NCI-H2227 (cell line): ENCODE results near the gene ADAMTS4.

ENCODE experiments used
- DNase-seq: peaks from one replicate; lab custom pipeline; 2025; ENCODE audit not compliant: unreplicated experiment; lab: John Stamatoyannopoulos, UW

Gene ADAMTS4

GRCh38 chr1:161175771-161176453 lies 22.9 kb downstream of the ADAMTS4 start:
- DNase-seq = no peak

DNA sequence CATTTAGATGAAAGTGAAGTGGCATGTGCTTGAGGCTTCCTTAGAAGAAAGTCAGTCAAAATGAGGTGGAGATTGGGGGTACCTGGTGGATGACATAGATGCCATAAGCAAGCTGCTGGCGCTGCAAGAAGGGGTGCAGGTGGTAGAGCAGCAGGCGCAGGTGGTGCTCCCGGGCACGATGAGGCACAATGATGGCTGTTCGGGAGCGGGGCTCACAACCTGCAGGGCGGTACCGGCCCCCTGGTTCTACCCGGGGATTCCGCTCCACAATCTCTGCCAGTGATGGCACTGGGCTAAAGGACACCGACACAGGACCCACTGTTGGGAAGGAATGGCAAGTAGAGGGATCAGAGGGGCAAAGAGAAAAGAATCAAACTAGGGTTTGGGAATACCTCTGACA lies 23.9 kb downstream of the ADAMTS4 start:
- no peak for DNase-seq

GRCh38 chr1:161173711-161174110 lies 25.1 kb downstream of the ADAMTS4 start:
- DNase-seq = no peak

- DNase-seq = no peak
Observed at GRCh38 chr1:161172776-161173376, 26.0 kb downstream of the ADAMTS4 start.

DNA sequence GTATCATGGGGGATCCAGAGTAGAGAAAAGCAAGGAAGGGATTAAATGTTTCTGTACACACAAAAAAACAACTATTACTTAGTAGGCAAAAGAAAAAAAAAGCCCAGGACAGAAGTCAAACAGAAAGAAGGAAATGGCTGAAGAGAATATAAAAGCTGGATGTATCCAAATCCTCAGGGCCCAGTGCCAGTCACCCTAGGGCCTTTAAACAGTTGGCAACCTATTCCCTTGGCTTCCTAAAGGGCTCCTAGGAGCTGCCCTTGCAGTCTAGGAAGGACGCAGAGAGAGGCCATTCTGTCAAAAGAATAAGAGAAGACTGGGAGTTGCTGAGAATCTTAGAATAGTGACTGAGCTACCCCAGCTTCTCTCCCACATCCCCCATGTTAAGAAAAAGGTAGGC lies 26.5 kb downstream of the ADAMTS4 start:
- DNase-seq = no peak

DNA sequence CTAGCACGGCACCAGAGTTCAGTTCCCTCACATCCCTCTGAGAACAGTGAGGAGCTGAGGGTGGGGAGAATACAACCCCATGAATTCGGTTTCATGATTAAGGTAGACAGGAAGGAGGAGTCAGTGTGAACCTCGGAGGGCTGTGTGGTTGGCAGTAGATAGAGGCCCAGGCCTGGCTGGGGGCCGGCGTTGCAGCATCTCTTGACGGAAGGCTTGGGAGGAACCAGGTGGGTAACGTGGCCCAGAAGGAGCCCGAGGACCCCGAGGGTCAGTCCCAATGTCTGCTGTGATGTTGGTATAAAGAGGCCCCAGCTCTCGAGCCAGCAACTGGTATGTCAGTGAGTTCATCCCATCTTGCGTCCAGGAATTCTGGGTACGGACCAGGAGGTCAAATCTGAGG lies 27.2 kb downstream of the ADAMTS4 start:
- no peak for DNase-seq

DNA sequence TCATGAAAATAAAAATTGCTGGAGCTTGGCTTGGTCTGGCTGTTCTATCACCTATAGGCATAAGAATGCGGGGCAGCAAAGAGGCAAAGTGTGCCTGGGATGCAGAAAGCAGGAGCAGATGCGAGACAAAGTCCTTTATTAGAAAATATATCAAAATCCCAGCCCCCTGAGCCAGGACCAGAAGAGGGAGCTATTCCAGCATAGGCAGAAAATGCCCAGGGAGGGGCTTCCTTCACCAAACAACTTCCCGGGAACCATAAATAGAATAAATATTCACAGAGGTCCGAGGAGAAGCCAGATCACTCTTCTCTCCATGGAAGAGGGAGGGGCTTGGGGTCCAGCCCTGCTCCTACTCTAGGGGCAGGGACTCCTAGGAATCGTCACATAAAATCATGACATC lies 27.7 kb downstream of the ADAMTS4 start:
- DNase-seq = no peak

GRCh38 chr1:161168906-161169305 lies 29.9 kb downstream of the ADAMTS4 start:
- no peak for DNase-seq

GRCh38 chr1:161166669-161167548 lies 31.9 kb downstream of the ADAMTS4 start:
- DNase-seq = peak; percentile 43

- DNase-seq = peak; percentile 97
Observed at GRCh38 chr1:161165742-161166668, 32.8 kb downstream of the ADAMTS4 start, which contains the start of gene PPOX. TSS of gene PPOX (plus strand) at chr1:161166426. CDS start at chr1:161166848, 422 bp downstream.

GRCh38 chr1:161164901-161165610 lies 33.8 kb downstream of the ADAMTS4 start:
- no peak for DNase-seq

DNA sequence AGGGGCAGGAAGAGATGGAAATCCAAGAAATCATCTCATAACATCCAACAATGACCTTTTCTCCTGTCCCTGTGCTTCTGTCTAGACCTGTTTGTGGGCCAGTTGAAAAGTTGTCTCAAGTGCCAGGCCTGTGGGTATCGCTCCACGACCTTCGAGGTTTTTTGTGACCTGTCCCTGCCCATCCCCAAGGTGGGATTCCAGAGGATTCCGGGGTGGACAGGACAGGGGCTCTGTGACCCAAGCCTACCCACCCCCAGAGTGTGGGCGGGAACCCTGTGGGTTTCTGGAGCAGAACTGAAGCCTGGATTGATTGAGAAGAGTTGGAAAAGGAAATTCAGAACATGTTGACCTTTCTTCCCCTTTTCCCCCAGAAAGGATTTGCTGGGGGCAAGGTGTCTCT lies 35.1 kb downstream of the ADAMTS4 start:
- DNase-seq = no peak

- no peak for DNase-seq
Observed at GRCh38 chr1:161162806-161163205, 36.0 kb downstream of the ADAMTS4 start.

DNA sequence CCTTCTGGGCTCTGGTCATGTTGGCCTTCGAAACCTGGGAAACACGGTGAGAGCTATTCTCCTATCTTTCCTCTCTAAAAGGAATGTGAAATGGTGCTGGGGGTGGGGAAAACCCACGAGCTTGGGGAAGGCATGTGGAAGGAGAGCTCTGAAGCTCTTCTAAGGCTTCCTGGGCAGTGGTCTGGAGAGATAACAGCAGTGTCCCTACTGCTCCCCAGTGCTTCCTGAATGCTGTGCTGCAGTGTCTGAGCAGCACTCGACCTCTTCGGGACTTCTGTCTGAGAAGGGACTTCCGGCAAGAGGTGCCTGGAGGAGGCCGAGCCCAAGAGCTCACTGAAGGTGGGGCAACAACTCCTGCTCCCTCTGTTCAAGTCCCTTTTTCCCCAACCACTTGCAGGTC lies 36.8 kb downstream of the ADAMTS4 start:
- no peak for DNase-seq

- no peak for DNase-seq
Observed at GRCh38 chr1:161161652-161162051, 37.2 kb downstream of the ADAMTS4 start.

DNA sequence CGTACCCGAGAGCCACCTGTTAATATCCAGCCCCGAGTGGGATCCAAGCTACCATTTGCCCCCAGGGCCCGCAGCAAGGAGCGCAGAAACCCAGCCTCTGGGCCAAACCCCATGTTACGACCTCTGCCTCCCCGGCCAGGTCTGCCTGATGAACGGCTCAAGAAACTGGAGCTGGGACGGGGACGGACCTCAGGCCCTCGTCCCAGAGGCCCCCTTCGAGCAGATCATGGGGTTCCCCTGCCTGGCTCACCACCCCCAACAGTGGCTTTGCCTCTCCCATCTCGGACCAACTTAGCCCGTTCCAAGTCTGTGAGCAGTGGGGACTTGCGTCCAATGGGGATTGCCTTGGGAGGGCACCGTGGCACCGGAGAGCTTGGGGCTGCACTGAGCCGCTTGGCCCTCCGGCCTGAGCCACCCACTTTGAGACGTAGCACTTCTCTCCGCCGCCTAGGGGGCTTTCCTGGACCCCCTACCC lies 38.1 kb downstream of the ADAMTS4 start:
- DNase-seq = no peak

GRCh38 chr1:161159913-161160243 lies 39.0 kb downstream of the ADAMTS4 start:
- DNase-seq = no peak

DNA sequence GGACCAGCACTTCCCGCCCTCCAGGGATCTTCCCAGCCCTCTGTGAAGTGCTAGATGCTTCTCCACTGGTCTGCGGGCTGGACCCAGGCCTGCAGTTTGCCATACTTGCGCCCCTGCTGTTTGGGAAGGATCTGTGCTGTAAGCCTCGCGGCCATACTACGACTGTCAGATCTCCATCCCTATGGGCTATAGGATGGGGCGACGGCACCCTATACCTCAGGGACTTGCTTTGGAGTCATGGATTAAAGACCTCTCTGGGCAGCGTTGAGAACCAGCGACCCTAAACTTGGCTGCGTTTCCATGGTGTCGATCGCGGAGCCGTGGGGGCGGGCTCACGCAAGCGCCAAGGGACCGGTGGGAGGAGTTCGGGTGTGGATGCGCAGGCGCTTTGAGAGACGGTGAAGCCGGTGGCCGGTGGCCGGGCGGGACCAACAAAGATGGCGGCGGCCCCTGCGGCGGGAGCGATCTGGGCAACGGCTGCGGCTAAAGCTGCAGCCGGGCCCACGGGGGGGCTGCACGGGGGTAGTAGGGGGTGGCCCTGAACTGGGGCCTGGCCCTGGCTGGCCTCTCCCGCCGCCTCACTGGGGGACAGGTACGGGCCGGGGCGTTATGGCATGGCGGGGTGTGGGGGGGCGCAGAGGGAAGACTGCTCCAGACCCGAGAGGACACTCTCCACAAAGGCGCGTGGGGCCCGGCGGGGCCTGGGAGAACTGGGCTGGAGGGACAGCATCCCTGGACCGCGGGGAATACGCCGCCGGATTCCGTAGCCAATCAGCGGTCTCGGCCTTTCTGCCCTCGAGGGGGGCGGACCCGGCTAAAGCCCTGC lies 39.6 kb downstream of the ADAMTS4 start, which contains the start of gene USP21:
Gene USP21 (plus strand): TSS at position 414 of the 826 bp plus-strand sequence. CDS start 1,141 bp downstream, outside the sequence.
- peak; percentile 96 for DNase-seq
